Measurements from ENCODE around the gene ZWILCH. TPM values are rescaled to one million over a fixed set of nuclear protein-coding genes. Genes with fewer than 3 reads are reported as not detected.

Gene ZWILCH
- total and polyA plus RNA-seq, 4 donors: 3.2 to 9.9 (median 6.1) TPM

DNA sequence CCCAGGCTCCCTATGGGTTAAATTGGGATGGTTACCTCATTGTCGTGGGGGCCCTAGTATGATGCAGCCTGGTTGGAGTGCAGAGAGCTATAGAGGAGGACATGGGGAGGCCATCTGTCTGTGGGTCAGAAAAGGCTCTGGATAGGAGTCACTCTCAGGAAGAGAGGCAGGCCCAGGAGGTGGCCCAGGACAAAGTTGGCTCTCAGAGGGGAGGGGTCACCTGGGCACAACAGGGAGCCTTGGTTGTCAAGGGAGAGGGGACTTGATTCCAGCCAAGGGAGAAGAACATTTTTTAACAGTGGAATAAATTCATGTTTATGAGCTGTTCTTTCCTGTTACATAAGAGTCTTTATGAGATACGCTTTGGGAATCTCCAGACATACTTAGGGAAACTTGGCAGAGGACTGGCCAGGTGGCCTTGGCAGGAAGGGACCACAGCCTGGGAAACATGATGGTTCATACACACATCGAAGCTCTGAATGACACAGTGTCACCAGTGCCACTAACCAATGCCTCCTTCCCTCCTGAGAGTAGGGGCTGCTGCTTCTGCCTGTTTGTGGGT, 88.2 kb downstream of the ZWILCH start:
- no peak for DNase-seq
- H3K4me3 ChIP-seq: no peak overlapping the region
- no peak overlapping the region for H3K27ac ChIP-seq (ENCODE audit: low read depth in 1 of 2, low read length in 1 of 2)
- H3K36me3 ChIP-seq (ENCODE audit: control insufficient read depth in 4 of 4, insufficient read depth in 4 of 4, low read length in 4 of 4): no peaks in the 10 kb centered on the region
- WGBS, 2 donors: 82 to 86% methylated on average over 3 of the region's 3 CpGs
- H3K27me3 ChIP-seq (ENCODE audit: control insufficient read depth in 3 of 3, insufficient read depth in 3 of 3, low read length in 2 of 3): no peaks in the 10 kb centered on the region
- H3K4me1 ChIP-seq (ENCODE audit: control insufficient read depth in 5 of 5, insufficient read depth in 5 of 5, low read length in 5 of 5): peaks cover 0 to 2% (median 0%) of the 10 kb centered on the region in 5 donors
- no peak for ATAC-seq (ENCODE audit: insufficient read depth, low FRiP score)
- H3K9me3 ChIP-seq (ENCODE audit: control insufficient read depth in 4 of 4, insufficient read depth in 3 of 4, low read length in 3 of 4): peaks cover 0 to 5% (median 0%) of the 10 kb centered on the region in 4 donors
- no peak for TF ChIP-seq CTCF (IDR thresholded peaks at IDR 0.05; ENCODE audit: control extremely low read depth, extremely low read depth)
- H3K9ac ChIP-seq (ENCODE audit: insufficient read depth in 1 of 2, low read length in 2 of 2): no peak overlapping the region

GRCh38 chr15:66594344-66594743, 89.2 kb downstream of the ZWILCH start:
- whole genome bisulfite sequencing, 2 donors: 86 to 88% methylated on average over 10 of the region's 10 CpGs
- no peaks in the 10 kb centered on the region for H3K4me1 ChIP-seq (ENCODE audit: control insufficient read depth in 5 of 5, insufficient read depth in 5 of 5, low read length in 5 of 5)
- ATAC-seq (ENCODE audit: insufficient read depth, low FRiP score) (no peak), DNase-seq (no peak)
- no peak overlapping the region for H3K4me3 ChIP-seq
- H3K36me3 ChIP-seq (ENCODE audit: control insufficient read depth in 4 of 4, insufficient read depth in 4 of 4, low read length in 4 of 4): no peaks in the 10 kb centered on the region
- H3K9ac ChIP-seq (ENCODE audit: insufficient read depth in 1 of 2, low read length in 2 of 2): no peak overlapping the region
- H3K27me3 ChIP-seq (ENCODE audit: control insufficient read depth in 3 of 3, insufficient read depth in 3 of 3, low read length in 2 of 3): no peaks in the 10 kb centered on the region
- H3K9me3 ChIP-seq (ENCODE audit: control insufficient read depth in 4 of 4, insufficient read depth in 3 of 4, low read length in 3 of 4): peaks cover 0 to 5% (median 0%) of the 10 kb centered on the region in 4 donors
- no peak overlapping the region for H3K27ac ChIP-seq (ENCODE audit: low read depth in 1 of 2, low read length in 1 of 2)
- TF ChIP-seq CTCF (IDR thresholded peaks at IDR 0.05; ENCODE audit: control extremely low read depth, extremely low read depth): no peak

DNA sequence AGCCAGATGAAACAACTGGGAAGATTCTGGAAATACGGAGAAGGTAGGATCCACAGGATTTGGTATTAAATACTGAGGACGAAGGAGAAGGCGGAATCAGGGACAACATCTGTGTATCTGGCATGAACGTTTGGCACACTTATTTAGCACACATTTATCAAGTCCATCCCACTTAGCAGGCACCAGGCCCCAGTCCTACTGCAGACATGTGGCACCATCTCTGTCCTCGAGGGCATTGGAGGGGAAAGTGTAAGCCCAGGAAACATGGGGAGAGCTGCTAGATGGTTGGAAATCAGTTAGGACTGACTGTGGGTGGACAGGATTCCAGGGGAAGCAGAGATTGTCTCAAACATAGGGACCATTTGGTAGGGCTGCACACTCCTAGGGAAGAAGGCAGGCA, 89.7 kb downstream of the ZWILCH start:
- Histone ChIP-seq H3K36me3 (ENCODE audit: control insufficient read depth in 4 of 4, insufficient read depth in 4 of 4, low read length in 4 of 4) (no peaks in the 10 kb centered on the region), H3K9me3 (ENCODE audit: control insufficient read depth in 4 of 4, insufficient read depth in 3 of 4, low read length in 3 of 4) (peaks cover 0 to 5% (median 0%) of the 10 kb centered on the region in 4 donors), H3K4me3 (no peak overlapping the region), H3K9ac (ENCODE audit: insufficient read depth in 1 of 2, low read length in 2 of 2) (no peak overlapping the region), H3K4me1 (ENCODE audit: control insufficient read depth in 5 of 5, insufficient read depth in 5 of 5, low read length in 5 of 5) (peaks cover 0 to 4% (median 0%) of the 10 kb centered on the region in 5 donors), H3K27me3 (ENCODE audit: control insufficient read depth in 3 of 3, insufficient read depth in 3 of 3, low read length in 2 of 3) (no peaks in the 10 kb centered on the region), H3K27ac (ENCODE audit: low read depth in 1 of 2, low read length in 1 of 2) (no peak overlapping the region)
- WGBS, 2 donors: 80 to 90% methylated on average over 5 of the region's 5 CpGs
- no peak for TF ChIP-seq CTCF (IDR thresholded peaks at IDR 0.05; ENCODE audit: control extremely low read depth, extremely low read depth)
- DNase-seq (no peak), ATAC-seq (ENCODE audit: insufficient read depth, low FRiP score) (no peak)

GRCh38 chr15:66595332-66595731, 90.2 kb downstream of the ZWILCH start:
- no peak for ATAC-seq (ENCODE audit: insufficient read depth, low FRiP score)

More at GRCh38 chr15:66595332-66595731, 90.2 kb downstream of the ZWILCH start:
- no peaks in the 10 kb centered on the region for H3K27me3 ChIP-seq (ENCODE audit: control insufficient read depth in 3 of 3, insufficient read depth in 3 of 3, low read length in 2 of 3)
- H3K9me3 ChIP-seq (ENCODE audit: control insufficient read depth in 4 of 4, insufficient read depth in 3 of 4, low read length in 3 of 4): peaks cover 0 to 5% (median 0%) of the 10 kb centered on the region in 4 donors
- H3K9ac ChIP-seq (ENCODE audit: insufficient read depth in 1 of 2, low read length in 2 of 2): no peak overlapping the region
- H3K4me3 ChIP-seq: no peak overlapping the region
- H3K36me3 ChIP-seq (ENCODE audit: control insufficient read depth in 4 of 4, insufficient read depth in 4 of 4, low read length in 4 of 4): no peaks in the 10 kb centered on the region
- no peak for DNase-seq
- TF ChIP-seq CTCF (IDR thresholded peaks at IDR 0.05; ENCODE audit: control extremely low read depth, extremely low read depth): no peak
- H3K4me1 ChIP-seq (ENCODE audit: control insufficient read depth in 5 of 5, insufficient read depth in 5 of 5, low read length in 5 of 5): peaks cover 0 to 4% (median 0%) of the 10 kb centered on the region in 5 donors
- no peak overlapping the region for H3K27ac ChIP-seq (ENCODE audit: low read depth in 1 of 2, low read length in 1 of 2)
